ENCODE data around the gene REG4.

The REG4 gene

DNA sequence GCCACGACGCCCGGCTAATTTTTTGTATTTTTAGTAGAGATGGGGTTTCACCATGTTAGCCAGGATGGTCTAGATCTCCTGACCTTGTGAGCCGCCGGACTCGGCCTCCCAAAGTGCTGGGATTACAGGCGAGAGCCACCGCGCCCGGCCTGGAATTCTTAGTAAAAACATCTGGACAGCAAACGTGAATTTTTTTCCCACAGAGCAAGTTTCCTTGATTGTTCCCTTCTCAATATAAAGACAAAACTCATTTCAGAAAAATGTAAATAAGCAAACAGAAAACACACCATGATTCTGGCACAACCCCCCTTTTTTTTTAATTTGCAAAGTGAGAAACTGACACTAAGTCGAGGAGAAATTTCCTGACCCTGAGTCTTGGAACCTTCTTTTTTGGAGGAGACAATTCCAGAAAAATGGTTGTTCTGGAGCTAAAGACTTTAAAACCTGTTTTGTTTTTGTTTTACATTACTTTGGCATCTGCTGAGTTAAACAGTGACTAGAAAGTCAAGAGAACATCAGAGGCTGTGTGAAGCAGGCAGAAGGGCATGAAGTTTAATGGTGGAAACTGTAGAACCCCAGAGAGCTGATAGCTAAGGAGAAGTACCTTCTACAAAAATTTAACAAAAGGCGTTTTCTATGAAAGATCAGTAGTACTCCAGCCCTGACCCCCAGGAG lies 32.2 kb downstream of the REG4 start:
- no peak for DNase-seq

DNA sequence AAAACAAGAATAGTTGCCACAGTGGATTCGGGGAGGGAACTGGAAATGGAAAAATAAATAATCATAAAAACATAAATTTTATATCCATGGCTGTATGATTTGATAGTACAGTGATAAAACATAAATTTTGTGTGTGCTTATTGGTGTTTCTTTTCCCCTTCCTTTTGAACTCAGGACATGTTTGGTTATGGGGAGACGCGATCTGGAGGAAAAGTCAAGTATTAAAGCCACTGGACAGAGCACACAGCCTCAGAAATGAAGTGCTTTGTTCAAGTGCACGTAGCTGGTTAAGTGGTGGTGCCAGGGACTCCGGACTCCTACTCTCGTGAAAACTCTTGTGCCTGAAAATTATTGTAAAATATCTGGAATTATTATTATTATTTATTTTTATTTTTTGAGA lies 32.9 kb downstream of the REG4 start:
- no peak for DNase-seq

DNA sequence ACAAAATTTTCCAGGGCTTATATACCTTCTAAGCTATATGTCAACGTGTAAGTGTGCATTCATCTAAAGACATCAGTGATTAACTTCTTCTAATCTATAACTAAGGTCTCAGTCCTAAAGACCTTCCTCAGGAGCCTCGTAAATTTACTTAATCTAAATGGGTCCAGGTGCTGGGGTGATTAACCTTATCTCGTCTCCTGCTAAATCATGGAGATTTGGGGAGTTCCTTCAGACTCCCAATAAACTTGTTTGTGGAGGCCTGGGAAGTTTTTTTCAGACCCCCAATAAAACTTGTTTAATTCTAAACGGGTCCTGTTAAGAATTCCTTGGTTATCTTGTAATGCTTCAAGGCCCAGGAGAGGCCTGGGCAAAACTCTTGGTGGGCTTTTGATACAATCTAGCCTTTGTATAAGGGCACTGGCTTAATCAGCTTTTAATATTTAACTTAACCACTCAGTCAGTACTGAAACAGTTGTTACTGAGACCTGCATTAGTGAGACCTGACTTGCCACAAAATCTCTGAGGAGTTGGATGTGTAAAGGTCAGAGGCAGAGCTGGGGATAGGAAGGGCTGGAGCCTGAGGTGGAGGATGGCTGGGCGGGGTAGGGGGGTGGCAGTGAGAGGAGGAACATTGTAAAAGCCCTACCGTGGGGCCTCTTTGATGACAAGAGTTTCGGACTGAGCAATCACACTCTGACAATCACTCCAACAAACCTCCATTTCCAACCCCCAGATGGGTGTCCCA lies 36.3 kb downstream of the REG4 start:
- DNase-seq: peak; percentile 33

DNA sequence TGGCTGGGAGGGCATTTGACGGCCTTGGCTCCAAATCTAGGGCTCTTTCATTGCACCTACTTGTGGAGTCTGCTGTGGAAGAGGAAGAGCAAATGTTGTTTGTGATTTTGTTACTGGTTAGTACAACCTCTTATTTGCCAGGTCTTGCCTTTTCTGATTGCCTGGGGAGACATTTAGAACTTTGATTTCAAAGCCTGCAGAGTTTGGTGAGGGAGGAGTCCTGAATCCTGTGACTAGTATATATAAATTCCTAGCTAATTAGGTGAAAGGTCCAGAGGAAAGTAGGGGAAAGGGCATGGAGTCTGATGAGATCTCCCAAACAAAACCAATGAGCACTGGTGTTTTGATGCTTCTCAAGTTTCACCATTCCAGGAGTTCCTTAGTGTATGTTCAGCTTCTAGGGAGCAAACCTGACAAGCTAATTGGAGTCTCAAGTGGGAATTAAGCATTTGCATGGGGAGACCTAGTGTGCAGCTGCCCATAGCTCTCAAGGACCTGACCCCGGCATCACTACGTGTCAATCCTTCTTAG lies 37.5 kb downstream of the REG4 start:
- peak; percentile 28 for DNase-seq

DNA sequence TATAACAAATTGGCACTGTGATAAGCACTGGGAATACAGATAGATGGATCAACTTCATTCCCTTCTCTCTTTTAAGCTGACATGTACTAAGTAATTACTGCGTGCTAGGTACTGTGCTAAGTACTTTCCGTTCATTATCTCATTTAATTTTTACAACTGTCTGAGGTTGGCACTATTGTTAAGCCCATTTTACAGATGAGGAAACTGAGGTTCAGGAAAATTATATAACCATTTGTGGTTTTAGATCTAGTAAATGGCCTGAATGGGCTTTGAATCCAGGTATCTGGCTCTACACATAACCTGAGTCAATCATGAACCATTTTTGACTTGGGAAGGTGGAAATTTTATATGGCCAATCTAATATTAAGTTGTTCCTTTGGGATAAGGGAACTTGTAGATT lies 39.0 kb downstream of the REG4 start:
- no peak for DNase-seq

DNA sequence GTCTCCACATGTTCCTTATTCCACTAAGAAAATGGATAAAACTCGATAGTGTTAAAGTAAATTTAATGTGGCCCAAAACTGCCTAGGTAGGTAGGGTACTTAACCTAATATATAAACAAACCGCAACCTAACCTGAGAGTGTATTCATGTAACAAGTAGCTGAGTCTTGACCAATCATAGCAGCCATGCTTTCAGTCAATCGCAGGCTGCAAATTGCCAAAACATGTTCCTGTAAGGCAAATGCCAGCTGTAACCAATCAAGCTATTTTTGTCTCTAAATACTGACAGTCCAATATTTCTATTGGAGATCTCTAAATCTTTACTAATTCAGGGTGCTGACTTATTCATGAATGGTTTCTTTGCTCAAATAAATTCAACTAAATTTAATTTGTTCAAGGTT lies 39.5 kb downstream of the REG4 start:
- DNase-seq: no peak

DNA sequence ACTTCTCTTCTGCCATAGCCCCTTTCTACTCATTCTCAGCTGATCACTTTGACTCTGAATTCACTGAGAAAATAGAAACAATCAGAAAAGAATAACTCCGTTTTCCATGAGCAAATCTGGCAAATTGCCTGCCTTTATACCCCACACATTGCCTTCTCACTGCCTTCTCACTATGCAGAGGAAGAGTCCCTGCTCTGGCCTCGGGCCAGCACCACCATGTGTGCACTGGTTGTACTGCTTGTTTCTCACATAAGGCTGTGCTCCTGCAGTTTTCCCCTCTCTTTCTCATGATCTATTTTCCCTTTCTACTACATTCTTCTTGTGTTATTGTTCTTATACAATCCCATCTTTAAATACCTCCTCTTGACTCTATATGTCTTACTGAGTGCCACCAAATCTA lies 40.2 kb downstream of the REG4 start:
- DNase-seq: no peak

DNA sequence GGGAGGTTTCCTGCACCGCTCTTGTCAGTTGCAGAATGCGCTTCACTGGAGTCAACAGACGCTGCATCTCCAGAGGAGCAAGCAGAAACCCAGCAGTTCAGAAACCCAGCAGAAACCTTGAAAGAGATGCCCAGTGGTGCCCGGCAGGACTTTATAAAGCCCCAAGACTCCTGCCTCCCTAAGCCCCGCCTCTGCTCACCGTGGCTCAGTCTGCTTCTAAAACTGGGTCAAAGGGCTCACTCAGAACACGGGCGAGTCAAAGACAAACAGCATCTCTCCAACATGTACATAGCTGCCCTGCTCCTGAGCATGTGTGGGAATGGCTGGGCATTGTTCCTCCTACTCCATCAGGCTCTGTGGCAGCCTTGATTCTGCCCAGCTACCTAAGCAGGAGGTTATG lies 42.5 kb downstream of the REG4 start, which contains the start of gene HMGCS2:
Gene HMGCS2 (minus strand): TSS at position 128 of the 400 bp plus-strand sequence. CDS start 61 bp downstream, at position 67.
- no peak for DNase-seq

DNA sequence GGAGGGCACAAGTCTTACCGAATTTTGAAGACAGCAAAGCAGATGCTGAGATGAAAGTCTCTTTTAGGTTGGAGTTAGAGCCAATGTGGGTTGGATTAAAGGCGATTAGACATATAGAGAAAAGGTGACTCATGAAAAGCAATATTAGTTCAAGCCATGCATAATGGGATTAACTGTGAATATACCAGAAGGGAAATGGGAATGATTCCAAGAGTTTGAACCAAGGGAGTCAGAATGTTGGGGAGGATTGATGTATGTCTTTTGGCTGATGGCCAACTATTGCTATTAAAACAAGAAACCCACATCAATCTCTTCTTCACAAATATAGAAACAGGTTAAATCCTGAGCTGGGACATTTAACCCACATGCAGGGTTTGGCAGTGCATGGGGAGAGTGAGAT lies 43.8 kb downstream of the REG4 start:
- no peak for DNase-seq

DNA sequence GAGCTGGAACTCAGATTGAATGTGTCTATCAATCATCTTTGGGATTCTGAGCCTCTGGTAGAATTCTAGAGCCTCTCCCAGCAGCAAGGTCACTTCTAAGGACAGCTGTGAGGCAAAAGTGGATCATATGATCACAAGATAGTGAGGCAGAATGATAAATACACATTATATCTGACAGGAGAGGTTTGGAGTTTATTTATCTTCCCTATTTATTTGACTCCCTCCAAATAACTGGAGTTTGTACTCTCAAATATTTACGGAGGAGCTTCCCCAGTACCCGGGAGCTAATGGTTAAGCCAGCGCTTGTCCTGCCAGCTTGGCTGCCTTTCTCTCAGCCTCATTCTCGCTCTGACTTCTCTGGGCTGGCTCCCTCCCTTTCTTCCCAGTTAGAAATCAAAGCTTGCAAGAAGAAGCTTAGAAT lies 44.9 kb downstream of the REG4 start:
- no peak for DNase-seq

DNA sequence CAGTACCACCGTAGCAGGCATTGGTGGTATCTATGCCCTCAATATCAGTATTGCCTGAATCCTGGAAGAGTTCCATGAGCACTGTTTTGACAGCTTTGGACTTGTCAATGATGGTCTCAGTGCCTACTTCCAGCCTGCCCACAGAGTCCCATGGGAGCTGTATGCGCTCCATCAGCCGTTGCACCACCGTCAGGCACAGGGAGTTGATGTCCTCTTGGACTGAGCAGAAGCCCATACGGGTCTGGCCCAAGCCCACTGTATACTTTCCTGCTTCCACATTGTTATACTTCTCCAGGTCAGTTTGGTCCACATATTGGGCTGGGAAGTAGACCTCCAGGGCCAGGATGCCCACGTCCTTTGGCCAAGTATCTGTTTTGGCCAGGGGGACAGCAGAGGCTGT lies 47.0 kb downstream of the REG4 start:
- no peak for DNase-seq

DNA sequence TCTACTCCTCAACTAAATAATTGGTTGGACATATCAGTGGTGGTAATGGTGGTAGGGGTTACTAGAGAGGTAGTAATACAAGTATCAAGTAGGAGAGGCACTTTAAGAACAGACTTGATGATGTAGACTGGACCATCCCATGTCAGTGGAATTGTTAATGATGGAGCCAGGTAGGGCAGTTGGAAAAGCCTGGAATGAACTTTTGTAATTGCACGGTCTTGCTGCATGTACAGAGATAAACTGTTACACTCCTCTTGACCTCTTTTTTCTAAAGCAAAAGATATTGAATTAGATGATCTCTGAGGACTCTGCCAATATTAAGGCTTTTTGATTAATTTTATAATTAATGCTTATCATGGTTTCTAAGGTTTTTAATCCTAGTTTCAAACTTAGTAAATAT lies 48.3 kb downstream of the REG4 start:
- DNase-seq: no peak

DNA sequence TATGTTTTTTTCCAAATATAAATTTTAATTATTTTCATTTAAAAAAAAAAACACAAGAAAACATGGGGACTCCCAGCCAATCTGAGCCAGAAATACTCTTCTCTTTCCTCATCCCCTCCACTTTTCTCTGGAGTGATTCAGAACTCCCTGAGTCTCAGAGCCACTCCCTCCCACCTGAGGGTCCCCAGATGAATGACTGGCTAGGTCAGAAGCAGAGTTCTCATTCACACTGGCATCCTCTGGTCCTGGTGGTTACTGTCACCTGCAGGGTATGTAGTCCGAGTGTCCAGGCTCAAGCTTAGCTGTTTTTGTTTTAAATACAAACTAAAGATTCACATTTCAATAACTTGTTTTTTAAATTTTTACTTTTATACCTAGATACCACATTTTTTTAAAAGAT lies 48.9 kb downstream of the REG4 start:
- no peak for DNase-seq

DNA sequence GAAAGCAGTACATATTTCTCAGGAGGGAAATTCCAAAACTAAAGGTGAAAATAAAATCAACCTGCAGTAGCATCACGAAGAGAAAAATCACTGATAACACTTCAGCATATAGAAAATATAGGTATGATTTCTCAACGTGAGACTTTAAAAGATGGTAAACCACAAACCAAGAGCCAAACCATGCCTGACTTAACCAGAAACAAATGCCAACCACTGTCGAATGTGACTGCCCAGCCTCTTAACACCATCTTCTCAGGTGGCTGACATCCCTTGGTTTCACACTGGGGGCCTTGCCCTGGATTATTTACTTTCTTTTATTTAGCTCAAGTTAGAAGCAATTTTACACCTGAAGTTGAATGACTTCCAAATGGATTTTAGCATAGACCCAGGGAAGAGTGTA lies 52.7 kb downstream of the REG4 start:
- no peak for DNase-seq

DNA sequence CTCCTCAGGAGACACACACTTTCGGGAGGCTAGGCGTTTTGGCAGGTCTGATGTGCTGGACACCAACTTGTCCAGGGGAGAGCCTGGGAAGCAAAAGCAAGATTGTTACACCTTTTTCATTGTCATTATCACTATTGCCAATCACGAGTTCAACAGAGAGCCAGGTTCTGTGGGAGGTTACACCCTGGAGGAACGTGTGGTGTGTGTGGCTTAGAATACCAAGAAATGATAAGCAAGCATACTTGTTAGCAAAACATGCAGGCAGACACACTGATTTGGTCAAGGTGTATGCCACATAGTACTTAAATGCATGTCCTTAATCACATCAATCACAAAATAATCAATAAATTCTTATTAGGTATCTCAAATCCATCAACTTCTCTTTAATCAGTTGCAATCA lies 58.7 kb downstream of the REG4 start:
- no peak for DNase-seq

DNA sequence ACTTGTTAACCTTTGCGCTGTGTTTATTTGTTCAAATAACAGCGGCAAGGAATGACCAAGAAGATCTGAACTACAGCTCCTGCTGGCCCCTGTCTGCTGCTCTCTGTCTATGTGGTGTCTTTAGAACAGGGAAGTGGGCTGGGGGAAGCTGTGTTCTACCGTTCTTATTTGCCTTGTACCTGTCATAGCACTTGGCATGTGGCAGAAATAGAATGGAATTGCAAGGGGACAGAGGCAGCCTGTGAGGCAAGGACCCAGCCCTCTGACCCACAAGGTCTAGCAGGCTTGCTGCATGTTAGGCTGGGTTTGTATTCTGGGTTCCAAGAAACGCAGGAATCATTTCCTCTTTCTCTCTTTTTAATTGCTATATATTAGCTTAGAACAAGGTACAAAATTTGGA lies 63.2 kb downstream of the REG4 start:
- DNase-seq: no peak

DNA sequence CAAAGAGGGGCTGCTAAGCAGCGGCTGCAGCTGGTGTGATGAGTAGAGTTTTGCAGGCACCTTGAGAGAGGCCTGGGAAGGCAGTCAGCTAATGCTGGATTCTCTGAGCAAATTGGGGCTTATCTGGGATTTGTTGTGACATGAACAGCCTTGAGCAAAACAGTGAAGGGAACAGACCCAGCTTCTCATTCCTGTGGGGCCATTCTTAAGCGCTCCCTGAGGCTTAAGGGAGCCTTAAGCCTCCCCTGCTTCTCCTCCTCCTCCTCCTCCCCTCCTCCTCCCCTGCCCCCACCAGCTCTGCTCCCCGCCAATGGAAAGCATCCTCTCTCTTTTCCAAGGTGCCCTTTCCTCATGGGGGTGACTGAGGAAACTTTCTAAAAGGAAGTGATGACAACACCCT lies 63.8 kb downstream of the REG4 start:
- DNase-seq: no peak

DNA sequence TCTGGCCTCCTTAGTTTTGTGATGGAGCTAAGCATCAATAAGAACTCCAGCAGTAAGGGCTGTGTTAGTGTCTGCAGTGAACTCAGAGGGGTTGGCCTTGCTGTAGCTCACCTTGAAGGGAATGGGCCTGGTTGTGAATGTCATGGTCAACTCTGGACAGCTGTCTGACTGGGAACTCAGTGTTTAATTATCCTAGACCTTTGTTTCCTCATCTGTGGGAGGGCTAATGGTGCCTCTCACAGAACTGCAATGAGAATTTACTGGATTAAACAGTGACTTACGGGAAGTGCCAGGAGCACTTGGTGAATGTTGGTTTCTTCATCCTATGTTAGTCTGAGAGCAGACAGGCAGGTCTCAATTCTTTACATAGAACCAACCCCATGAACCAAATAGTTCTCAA lies 66.2 kb downstream of the REG4 start:
- DNase-seq: no peak

DNA sequence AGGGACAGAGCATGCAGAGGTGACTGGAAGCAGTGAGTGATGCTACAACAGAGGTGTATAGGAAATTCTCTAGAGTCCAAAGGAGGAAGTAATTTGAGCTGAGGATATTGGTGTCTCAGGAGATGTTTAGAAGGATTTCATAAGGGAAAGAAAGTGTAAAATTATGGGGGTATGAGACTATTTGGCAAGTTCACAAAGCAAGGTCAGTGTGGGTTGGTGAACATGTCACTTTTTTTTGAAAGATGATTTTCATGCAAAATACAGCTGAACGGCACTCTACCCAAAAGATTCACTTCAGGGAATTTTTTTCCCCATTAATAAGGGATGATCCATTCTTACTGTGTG lies 66.7 kb downstream of the REG4 start:
- DNase-seq: no peak

All from kidney glomerular epithelial cell (primary cell).